Fibroblast of skin of right quadriceps (primary cell): ENCODE results near the gene KLHL30.

Experiments used
- DNase-seq: peaks from one replicate; pipeline ENCODE4 v3.0.0-alpha.2; 2013

KLHL30 gene

GRCh38 chr2:238148981-238149380, 10.5 kb downstream of the KLHL30 start:
- DNase-seq = no peak

DNA sequence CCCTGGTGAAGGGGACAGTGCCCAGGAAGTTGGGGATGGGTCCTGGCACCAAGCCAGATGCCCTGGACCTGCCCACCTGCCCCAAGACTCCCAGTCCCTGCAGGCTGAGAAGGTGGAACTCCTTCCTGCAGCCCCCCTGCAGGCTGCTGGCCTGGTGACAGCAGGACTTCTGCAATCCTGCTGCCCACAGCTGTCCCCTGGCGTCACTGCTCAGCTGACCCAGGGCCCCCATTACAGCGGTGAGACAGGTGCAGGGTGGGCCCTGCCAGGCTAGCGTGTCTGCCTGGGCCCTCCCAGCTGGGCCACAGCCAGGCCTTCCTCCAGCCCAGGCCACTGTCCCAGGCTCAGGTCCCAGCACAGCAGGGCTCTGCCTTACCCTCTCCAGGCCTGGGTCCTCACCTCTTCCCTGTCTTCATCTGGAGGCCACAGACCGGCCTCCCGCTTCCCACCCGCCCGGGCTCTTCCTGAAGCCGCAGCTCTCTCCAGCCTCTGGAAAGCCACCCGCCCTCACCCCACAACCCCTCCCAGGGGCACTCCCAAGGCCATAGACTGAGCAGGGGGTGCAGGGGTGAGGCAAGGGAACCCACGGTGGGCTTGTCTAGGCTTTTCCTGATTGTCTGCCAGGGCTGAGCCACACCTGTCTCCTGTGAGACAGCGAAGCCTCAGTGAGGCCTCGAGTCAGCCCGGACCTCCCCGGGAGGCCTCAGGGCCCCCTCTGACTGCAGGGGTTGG, 11.5 kb downstream of the KLHL30 start:
- DNase-seq = no peak

GRCh38 chr2:238150686-238151085, 12.2 kb downstream of the KLHL30 start:
- DNase-seq = no peak

GRCh38 chr2:238151205-238151604, 12.7 kb downstream of the KLHL30 start:
- no peak for DNase-seq

DNA sequence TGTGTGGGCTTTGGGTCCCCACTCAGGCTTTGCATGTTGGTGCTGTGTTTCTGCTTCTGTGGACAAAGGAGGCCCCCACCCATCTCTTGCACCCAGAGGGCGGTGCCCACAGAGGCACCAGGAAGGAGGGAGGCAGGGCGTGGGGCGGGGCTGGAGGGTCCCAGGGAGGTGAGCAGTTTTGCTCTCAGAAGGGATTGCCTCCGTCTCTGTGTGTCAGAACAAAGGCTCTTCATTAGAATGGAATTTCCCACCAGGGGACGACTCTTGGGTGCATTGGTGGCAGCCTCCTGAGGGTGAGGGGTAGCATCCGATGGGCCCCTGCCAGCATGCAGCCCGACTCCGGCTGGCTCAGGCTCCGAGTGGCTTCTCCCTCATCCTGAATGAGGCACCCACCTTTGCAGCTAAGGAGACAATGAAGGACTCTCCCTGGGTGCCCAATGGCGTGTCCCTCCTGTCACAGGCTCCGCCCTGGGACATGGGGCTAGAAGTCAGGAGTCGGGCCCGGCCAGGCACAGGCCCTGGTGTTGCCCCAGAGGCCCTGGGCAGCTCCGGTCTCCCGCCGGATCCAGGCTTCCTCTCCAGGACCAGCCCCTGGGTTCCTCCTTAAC, 13.3 kb downstream of the KLHL30 start:
- DNase-seq = no peak

GRCh38 chr2:238152771-238153688, 14.6 kb downstream of the KLHL30 start:
- no peak for DNase-seq

DNA sequence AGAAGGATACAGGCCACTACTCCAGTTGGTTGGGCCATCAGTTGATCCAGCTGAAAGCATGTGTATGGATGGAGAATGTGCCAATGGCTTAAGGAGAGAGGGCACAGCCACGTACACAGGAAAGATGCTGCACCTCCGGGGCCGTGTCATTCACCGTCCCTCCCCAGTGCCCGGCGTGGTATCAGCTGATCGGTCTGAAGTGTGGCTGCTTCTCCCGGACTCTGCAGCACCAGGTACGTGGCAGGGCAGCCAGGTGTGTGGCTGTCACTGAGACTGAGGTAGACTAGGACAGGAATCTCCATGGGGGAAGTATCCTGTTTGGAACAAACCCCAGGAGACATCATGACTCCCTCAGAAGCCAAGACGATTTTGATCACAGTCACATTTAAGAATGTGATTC, 16.1 kb downstream of the KLHL30 start:
- DNase-seq = no peak

GRCh38 chr2:238155051-238155760, 16.7 kb downstream of the KLHL30 start:
- DNase-seq = peak; percentile 63

GRCh38 chr2:238155761-238156694, 17.6 kb downstream of the KLHL30 start:
- DNase-seq = no peak

- no peak for DNase-seq
Measured at GRCh38 chr2:238157506-238158017, 19.1 kb downstream of the KLHL30 start.

DNA sequence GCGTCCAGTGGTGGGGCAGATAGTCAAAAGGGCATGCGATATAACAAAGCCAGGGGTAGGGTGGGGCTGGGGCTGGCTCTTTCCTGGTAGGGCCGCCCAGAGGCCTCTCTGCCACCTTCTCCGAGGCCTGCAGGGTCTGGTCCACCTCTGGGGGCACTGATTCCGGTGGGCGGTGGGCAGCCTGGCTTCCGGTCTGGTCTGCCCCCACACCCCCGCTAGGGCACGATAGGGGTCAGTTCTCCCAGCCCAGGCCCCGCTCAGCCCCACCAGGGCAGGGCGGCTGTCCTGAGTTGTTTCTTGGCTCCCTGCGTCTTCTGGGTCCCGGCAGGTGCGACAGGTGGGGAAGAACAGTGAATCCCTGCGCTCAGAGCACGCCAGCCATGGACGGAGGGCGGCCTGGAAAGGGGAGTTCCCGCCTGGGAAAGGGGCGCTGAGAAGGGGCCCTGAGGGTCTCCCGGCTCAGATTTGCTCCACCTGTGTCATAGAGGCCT, 19.6 kb downstream of the KLHL30 start:
- no peak for DNase-seq

GRCh38 chr2:238158509-238159070, 20.1 kb downstream of the KLHL30 start, which contains the start of gene ERFE:
ERFE (plus strand) TSS chr2:238158970; CDS start chr2:238159008, 38 bp downstream.
- peak; percentile 63 for DNase-seq

GRCh38 chr2:238159071-238159539, 20.6 kb downstream of the KLHL30 start:
- DNase-seq = no peak

DNA sequence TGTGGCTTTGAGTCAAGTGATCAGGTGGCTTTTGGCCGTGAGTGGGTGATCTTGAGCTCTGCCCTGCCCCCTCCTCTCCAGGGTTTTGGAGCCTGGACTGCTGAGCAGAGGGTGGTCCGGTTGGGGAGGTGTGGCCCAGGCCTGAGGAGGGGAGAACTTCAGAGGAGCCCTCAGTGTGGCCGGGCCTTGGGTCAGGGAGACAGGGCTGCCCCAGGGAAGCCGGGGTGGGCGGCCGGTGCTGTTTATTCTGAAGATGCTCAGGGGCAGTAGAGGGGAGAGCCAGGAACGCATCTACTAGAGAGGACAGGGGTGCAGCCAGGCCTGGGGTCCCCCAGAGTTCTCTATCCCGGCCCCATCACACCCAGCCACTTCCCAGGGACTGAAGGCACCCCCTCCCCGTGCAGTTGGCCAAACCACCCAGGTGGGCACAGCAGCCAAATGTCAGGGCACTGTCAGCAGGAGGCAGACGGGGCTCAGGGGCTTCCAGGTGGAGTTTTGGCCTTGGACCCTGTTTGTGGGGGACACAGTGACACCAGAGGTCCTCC, 21.3 kb downstream of the KLHL30 start:
- no peak for DNase-seq

DNA sequence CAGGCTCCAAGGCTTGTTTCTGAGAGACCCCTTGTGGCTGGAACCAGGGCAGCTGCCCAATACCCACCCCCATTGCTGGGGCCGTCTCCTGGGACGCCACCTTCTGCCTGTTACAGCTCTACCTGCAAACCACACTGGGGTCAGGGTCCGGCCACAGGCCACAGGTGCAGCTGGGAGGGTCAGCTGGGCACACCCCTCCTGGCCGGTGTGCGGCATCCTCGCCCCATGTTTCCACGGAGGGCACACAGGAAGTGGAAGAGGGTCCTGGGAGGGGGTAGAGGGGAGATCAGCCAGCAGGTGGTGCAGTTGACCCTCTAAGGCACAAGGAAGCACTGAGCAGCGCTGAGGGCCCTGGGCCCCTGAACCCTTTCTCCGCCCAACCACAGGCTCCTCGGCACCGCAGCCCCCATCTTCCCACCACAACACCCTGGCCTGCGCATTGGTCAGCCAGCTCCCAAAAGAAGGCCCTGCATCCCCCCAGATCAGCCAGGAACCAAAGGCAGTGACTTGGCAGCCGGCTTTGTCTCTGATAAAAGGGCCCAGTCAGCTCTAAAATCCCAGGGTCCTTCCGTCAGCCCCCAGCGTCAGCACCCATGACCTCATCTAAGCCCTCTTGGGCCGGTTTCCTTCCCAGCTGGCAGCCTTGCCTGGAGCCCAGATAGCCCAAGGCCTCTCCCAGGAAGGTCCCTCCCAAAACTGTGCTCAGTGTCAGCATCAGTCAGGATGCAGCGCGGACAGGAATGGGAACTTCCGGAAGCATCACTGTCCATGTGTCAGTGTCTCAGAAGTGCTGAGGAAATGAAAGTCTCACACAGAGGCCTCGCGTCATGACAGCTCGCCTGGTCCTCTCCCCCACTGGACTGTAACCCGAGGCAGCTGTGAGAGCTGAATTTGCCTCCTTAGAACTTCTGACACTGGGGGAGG, 22.0 kb downstream of the KLHL30 start:
- no peak for DNase-seq

DNA sequence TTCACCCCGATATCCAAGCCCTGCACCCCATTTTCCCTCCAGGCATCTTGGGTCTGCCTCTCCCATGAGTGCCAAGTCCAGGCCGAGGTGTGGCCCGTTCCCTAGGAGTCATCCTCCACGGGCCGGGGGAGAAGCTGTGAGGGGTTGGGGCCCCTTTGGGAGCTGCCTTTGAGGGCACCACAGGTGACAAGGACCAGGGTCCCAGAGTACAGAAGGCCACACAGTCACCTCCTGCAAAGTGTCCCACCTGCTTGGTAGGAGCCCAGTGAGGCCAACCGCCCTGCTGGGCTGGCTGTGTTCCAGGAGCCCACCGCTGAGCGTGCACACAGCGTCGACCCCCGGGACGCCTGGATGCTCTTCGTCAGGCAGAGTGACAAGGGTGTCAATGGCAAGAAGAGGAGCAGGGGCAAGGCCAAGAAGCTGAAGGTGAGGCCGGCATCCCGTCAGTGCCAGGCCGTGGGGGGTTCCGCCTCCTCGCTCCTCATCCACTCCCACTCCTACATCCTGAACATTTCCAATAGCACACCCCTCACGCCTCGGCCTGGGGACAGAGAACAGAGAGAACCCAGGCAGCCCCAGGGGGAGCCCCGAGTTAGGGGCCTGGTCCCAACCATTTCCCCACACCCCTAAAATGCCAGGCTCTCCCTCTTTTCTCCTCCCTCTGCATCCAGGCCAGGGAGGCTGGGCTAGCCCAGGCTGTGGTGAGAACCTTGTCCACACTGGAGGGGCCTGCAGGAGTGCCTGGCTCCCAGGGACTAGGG, 23.0 kb downstream of the KLHL30 start:
- no peak for DNase-seq

DNA sequence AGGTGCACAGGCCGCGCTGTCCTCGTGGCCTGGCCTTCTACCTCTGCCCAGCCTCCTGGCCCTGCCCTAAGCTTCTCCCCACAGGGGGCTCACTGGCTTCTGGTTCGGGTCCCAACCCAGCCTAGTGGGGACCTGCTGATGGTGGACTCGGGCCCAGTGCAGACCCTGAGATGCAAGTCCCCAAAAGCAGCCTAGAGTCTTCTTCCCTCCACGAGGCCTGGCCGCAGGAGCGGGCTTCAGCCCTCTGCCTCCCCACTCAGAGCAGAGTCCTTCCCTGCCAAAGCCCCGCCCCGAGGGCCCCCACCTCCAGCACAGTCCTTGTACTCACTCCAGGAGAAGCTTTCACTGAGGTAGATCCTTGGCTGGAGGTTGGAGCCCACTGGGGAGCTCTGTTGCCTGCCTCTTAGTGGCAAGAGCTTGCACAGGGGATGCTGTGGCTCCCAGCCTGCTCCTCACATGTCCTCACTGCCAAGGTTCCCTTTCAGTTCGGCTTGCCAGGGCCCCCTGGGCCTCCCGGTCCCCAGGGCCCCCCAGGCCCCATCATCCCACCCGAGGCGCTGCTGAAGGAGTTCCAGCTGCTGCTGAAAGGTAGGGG, 23.9 kb downstream of the KLHL30 start:
- DNase-seq = no peak

- no peak for DNase-seq
Measured at GRCh38 chr2:238162846-238163441, 24.5 kb downstream of the KLHL30 start.
